GM20000 (cell line): Measurements from ENCODE around the gene RSPH6A.
"Not testable (repeated sequence)": the region's sequence is repeated elsewhere in the genome, so short reads cannot be mapped to it uniquely, and the experiment has no call there.

ENCODE experiments used
- DNase-seq: peaks from one replicate; pipeline ENCODE4 v3.0.0; 2012; ENCODE audit warnings: low spot score
- CTCF ChIP-seq: IDR thresholded peaks from 2 replicates; pipeline ENCODE4 v1.5.1; 2012; ENCODE audit warnings: mild to moderate bottlenecking, control low read depth; ENCODE audit errors: extremely low read depth, missing control alignments

The RSPH6A gene

GRCh38 chr19:45812297-45812696 is 2.8 kb downstream of the RSPH6A start:
- TF ChIP-seq CTCF, result no peak
- no peak for DNase-seq

- DNase-seq, result no peak
Measured at GRCh38 chr19:45809643-45810159, 5.4 kb downstream of the RSPH6A start.

GRCh38 chr19:45805719-45806118 is 9.4 kb downstream of the RSPH6A start:
- DNase-seq, result no peak
- no peak for TF ChIP-seq CTCF

More at GRCh38 chr19:45809643-45810159, 5.4 kb downstream of the RSPH6A start:
- no peak for TF ChIP-seq CTCF

- no peak for DNase-seq
- TF ChIP-seq CTCF, result no peak
Measured at GRCh38 chr19:45804959-45805230, 10.2 kb downstream of the RSPH6A start.

GRCh38 chr19:45804140-45804958 is 10.8 kb downstream of the RSPH6A start:
- no peak for TF ChIP-seq CTCF
- DNase-seq, result no peak

GRCh38 chr19:45801603-45802175 is 13.4 kb downstream of the RSPH6A start:
- DNase-seq, result no peak
- TF ChIP-seq CTCF, result no peak

- no peak for DNase-seq
- no peak for TF ChIP-seq CTCF
Measured at GRCh38 chr19:45800070-45800553, 15.0 kb downstream of the RSPH6A start.

GRCh38 chr19:45799541-45799940 is 15.6 kb downstream of the RSPH6A start:
- DNase-seq, result not testable (repeated sequence)
